Retinal pigment epithelial cell (primary cell): Measurements from ENCODE around the gene TM4SF18.

ENCODE experiments used
- DNase-seq: peaks from one replicate; pipeline ENCODE4 v3.0.0-alpha.2; 2010; ENCODE audit warnings: low read depth
- H3K4me3 ChIP-seq: 2 replicates; pipeline ENCODE4 v1.5.1; 2011; ENCODE audit warnings: mild to moderate bottlenecking, low read length, control low read depth, moderate library complexity
- CTCF ChIP-seq: conservative IDR thresholded peaks from 2 replicates; pipeline ENCODE4 v1.5.1; 2011; ENCODE audit warnings: low read depth, low read length, control low read depth, inconsistent platforms

TM4SF18 gene

GRCh38 chr3:149336925-149337324 is 3.5 kb upstream of the TM4SF18 start:
- H3K4me3 ChIP-seq, result no peak overlapping the region
- DNase-seq, result no peak
- no peak for TF ChIP-seq CTCF

DNA sequence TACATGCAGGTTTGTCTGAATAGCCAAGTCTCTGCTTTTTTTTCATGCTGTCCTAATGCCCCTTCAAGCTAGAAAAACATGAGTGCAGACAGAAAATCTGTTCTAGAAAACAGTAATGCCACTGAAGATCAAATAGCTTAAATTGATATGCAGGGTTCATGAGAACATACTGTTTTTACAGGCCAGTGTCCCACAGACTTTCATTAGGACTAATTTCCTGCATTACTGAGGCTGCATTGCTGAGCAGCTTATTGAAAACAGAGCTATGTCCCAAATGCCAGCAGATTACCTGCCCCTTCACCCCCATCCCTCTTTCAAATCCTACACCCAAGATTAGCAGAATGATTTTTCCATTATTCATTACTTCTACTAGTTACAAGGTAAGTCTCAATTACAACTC is 665 bp downstream of the TM4SF18 start:
- peak; percentile 97 for DNase-seq
- TF ChIP-seq CTCF, result no peak
- H3K4me3 ChIP-seq, result peak overlapping the region; percentile 44

DNA sequence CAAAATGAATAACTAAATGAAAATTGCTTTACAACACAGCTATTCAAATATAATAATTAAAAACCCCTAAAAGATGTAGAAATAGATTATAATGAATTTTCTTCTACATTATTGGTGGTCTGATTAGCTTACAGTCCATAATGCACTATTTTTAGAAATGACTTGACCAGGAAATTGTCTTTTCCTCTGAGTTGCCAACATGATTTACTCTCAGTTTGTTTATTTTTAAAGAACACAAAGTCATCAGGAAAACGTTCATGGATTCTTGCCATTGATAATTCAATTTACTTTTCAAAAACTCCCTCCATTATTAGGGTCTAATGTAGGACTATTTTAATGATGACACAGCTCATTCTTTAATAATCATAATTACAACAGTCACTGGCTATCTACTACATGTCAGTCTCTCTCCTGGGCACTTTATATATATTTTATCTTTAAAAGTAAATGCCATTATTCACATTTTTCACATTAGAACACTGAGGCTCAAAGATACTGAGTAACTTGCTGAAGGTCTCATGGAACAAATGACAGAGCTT is 1.1 kb downstream of the TM4SF18 start:
- DNase-seq, result no peak
- peak overlapping the region; percentile 44 for H3K4me3 ChIP-seq
- TF ChIP-seq CTCF, result no peak

- no peak for TF ChIP-seq CTCF
- H3K4me3 ChIP-seq, result peak overlapping the region; percentile 44
Observed at GRCh38 chr3:149331396-149331795, 2.0 kb downstream of the TM4SF18 start.

DNA sequence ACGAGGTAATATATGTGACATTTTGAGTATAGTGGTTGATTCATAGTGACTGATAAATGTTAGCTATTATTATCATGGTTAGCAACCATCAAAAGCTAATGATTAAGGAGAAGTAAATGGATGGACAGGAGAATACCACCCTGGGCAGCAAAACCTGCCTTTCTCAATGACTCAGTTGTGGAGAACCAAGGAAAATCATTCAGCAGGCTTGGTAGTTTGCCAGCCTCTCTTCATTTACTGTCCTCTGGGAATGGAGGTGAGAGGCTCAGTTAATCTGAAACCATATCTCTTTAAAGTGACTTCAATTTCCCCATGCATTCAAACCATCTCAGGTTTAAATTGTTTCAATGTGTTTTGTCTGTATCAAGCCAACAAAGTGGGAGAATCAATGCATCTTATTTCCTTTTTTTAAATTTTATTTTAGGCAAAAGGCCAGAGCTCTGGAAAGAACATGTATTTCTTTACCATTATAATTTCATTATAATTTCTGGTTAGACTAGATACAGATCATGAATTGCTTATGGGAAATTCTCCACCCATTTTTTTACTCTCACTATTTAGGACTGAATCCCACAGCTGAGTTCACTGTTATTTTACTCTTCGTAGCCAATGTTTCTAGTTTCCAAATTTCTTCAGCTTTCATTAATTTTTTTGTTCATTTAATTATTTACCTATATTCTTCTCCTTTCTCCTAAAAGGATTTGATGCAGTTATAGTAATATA is 2.7 kb downstream of the TM4SF18 start:
- H3K4me3 ChIP-seq, result no peak overlapping the region
- DNase-seq, result no peak
- no peak for TF ChIP-seq CTCF

More at GRCh38 chr3:149331396-149331795, 2.0 kb downstream of the TM4SF18 start:
- no peak for DNase-seq

DNA sequence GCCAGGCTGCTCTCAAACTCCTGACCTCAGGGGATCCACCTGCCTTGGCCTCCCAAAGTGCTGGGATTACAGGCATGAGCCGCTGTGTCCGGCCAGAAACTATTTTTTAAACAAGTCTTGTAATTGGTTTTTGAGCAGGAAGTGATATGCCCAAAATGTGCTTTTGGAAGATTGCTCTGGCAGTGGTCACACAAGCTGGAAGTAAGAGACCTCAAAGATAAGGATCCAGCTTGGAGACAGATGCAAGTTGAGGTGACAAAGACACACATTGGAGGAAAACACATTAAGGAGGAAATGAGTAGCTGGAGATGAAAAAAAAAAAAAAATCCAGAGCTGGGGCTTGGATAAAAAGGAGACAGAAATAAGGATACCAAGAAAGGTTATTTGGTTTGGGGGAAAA is 6.3 kb downstream of the TM4SF18 start:
- no peak overlapping the region for H3K4me3 ChIP-seq
- no peak for DNase-seq
- TF ChIP-seq CTCF, result no peak

DNA sequence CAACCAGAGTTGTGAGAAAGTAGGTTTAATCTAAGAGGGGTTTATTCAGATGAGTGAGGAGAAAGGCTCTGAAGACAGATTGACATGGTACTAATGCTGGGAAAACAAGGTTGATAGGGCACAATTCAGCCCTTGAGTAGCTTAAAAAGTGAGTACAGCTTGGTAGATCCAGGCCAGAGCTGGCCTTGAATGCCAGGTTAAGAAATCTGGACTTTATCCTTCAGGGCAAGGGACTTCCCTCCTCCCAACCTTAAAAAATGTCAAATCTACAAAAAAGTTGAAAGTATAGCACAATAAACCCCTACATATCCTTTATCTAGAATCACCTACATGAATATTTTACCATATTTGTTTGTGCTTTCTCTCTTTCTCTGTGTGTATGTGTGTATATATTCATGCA is 7.9 kb downstream of the TM4SF18 start:
- no peak for TF ChIP-seq CTCF
- no peak for DNase-seq

More for the DNA sequence above, 7.9 kb downstream of the TM4SF18 start:
- no peak overlapping the region for H3K4me3 ChIP-seq
